Activated CD8-positive, alpha-beta memory T cell treated with anti-CD3 and anti-CD28 coated beads for 24 hours (primary cell): ENCODE results near the gene SH2D7.
A peak's percentile ranks its signal among the peaks of the same experiment; 100 is the strongest.

ENCODE experiments used
- DNase-seq: peaks from one replicate; pipeline ENCODE4 v3.0.0-alpha.2; 2020

The SH2D7 gene

GRCh38 chr15:78104566-78105475 lies 12.5 kb downstream of the SH2D7 start:
- no peak for DNase-seq

- no peak for DNase-seq
These were observed 13.3 kb downstream of the SH2D7 start for GRCh38 chr15:78105476-78106241.

GRCh38 chr15:78107471-78107870 lies 15.1 kb downstream of the SH2D7 start:
- no peak for DNase-seq

GRCh38 chr15:78108300-78109084 lies 16.1 kb downstream of the SH2D7 start:
- DNase-seq, result peak; percentile 91

GRCh38 chr15:78109156-78109555 lies 16.8 kb downstream of the SH2D7 start:
- DNase-seq, result no peak

GRCh38 chr15:78110096-78110495 lies 17.7 kb downstream of the SH2D7 start:
- no peak for DNase-seq

- no peak for DNase-seq
These were observed 18.6 kb downstream of the SH2D7 start for GRCh38 chr15:78110916-78111475.

GRCh38 chr15:78111788-78112187 lies 19.4 kb downstream of the SH2D7 start:
- DNase-seq, result no peak

GRCh38 chr15:78112551-78112950 lies 20.2 kb downstream of the SH2D7 start:
- DNase-seq, result no peak

- DNase-seq, result no peak
These were observed 28.2 kb downstream of the SH2D7 start for GRCh38 chr15:78120523-78120922.

GRCh38 chr15:78125267-78125666 lies 32.9 kb downstream of the SH2D7 start:
- no peak for DNase-seq

- DNase-seq, result no peak
These were observed 35.5 kb downstream of the SH2D7 start for GRCh38 chr15:78127882-78128281.

GRCh38 chr15:78129077-78129750 lies 36.9 kb downstream of the SH2D7 start:
- DNase-seq, result no peak

GRCh38 chr15:78129751-78130287 lies 37.5 kb downstream of the SH2D7 start:
- no peak for DNase-seq

- no peak for DNase-seq
These were observed 38.3 kb downstream of the SH2D7 start for GRCh38 chr15:78130466-78131294.

- DNase-seq, result peak; percentile 90
These were observed 39.1 kb downstream of the SH2D7 start, which contains the start of gene CIB2 for GRCh38 chr15:78131295-78132061. CIB2 (minus strand) TSS chr15:78131445; CDS start chr15:78131215, 230 bp downstream.

GRCh38 chr15:78133801-78134200 lies 41.4 kb downstream of the SH2D7 start:
- no peak for DNase-seq

GRCh38 chr15:78139578-78139977 lies 47.2 kb downstream of the SH2D7 start:
- no peak for DNase-seq

GRCh38 chr15:78140292-78140691 lies 47.9 kb downstream of the SH2D7 start:
- DNase-seq, result peak; percentile 13

- DNase-seq, result peak; percentile 21
These were observed 50.0 kb downstream of the SH2D7 start for GRCh38 chr15:78142332-78142731.
